ENCODE data around the gene NCAPG2. TPM values are rescaled to one million over a fixed set of nuclear protein-coding genes. Genes with fewer than 3 reads are reported as not detected.

NCAPG2 gene
- total RNA-seq, 1 donor from 2014 or later, result 46.1 TPM

DNA sequence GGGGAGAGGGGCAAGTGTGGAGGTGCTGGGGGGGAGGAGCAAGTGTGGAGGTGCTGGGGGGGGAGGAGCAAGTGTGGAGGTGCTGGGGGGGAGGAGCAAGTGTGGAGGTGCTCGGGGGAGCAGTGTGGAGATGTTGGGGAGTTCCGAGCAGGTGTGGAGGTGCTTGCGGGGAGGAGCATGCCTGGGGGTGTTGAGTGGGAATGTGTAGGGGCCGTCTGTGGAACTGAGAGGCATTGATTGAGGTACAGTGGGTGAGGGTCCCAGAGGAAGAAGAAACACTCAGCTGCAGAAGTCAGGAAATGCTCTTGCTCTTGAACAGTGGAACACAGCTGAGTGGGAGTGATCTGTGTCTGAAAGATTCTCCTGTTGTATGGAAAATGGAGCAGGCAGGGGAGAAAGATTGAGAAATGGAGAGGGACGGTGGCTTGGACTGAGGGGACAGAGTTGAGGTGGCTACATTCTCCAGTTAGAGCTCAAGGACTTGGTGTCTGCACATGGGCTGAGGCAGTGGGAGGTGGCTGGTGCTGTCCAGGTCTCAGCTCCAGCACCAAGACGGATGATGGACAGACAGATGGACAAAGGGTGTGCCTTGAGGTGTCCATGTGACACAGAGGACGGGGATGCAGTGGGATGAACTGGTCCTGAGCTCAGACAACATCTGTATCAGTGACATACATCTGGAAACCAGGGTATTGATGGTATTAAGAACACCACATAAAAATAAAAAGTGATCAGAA lies 25.2 kb upstream of the NCAPG2 start:
- H3K9me3 Mint-ChIP-seq, result no peaks in the 10 kb centered on the region
- no peaks in the 10 kb centered on the region for H3K27me3 Mint-ChIP-seq
- H3K4me1 Mint-ChIP-seq (ENCODE audit: unreplicated experiment), result peaks cover 9% of the 10 kb centered on the region
- H3K27ac Mint-ChIP-seq, result no peak overlapping the region
- no peak overlapping the region for H3K4me3 Mint-ChIP-seq
- H3K36me3 Mint-ChIP-seq, result peaks cover 23% of the 10 kb centered on the region
- TF ChIP-seq, protein P1, sequence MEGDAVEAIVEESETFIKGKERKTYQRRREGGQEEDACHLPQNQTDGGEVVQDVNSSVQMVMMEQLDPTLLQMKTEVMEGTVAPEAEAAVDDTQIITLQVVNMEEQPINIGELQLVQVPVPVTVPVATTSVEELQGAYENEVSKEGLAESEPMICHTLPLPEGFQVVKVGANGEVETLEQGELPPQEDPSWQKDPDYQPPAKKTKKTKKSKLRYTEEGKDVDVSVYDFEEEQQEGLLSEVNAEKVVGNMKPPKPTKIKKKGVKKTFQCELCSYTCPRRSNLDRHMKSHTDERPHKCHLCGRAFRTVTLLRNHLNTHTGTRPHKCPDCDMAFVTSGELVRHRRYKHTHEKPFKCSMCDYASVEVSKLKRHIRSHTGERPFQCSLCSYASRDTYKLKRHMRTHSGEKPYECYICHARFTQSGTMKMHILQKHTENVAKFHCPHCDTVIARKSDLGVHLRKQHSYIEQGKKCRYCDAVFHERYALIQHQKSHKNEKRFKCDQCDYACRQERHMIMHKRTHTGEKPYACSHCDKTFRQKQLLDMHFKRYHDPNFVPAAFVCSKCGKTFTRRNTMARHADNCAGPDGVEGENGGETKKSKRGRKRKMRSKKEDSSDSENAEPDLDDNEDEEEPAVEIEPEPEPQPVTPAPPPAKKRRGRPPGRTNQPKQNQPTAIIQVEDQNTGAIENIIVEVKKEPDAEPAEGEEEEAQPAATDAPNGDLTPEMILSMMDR (conservative IDR thresholded peaks at IDR 0.05), result no peak
- peak; percentile 53 for DNase-seq (ENCODE audit: extremely low spot score, unreplicated experiment)

DNA sequence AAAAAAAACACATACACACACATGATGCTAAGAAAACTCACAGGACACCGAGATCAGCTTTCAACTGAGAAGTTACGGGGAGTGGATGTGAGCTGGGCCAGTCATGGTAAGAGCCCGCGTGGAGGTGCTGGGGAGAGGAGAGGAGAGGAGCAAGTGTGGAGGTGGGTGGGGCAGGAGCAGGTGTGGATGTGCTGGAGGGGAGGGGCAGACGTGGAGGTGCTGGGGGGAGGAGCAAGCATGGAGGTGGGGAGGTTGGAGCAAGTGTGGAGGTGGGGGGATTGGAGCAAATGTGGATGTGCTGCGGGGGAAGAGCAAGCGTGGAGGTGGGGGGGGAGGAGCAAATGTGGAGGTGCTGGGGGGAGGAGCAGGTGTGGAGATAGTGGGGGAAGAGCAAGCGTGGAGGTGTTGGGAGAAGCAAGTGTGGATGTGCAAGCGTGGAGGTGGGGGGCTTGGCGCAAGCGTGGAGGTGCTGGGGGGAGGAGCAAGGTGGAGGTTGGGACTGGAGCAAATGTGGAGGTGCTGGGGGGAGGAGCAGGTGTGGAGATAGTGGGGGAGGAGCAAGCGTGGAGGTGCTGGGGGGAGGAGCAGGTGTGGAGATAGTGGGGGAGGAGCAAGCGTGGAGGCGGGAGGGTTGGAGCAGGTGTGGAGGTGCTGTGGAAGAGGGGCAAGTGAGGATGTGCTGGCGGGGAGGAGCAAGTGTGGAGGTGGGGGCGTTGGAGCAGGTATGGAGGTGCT lies 24.5 kb upstream of the NCAPG2 start:
- Mint-ChIP-seq H3K4me1 (ENCODE audit: unreplicated experiment) (peaks cover 9% of the 10 kb centered on the region), H3K4me3 (no peak overlapping the region)
- TF ChIP-seq, protein P1 (conservative IDR thresholded peaks at IDR 0.05), result no peak

DNA sequence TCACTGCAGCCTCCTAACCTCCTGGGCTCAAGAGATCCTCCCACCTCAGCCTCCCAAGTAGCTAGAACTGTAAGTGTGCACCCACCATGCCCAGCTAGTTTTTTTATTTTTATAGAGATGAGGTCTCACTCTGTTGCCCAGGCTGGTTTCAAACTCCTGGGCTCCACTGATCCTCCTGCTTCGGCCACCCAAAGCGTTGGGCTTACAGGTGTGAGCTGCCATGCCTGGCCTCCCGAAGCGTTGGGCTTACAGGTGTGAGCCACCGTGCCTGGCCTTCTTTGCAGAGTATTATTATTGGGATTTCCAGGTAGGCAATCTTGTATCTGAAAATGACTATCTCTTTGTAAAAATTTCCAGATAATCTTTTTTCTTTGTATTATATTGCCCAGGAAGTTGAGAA lies 23.1 kb upstream of the NCAPG2 start:
- peaks cover 9% of the 10 kb centered on the region for H3K4me1 Mint-ChIP-seq (ENCODE audit: unreplicated experiment)
- H3K4me3 Mint-ChIP-seq, result no peak overlapping the region
- no peak for DNase-seq (ENCODE audit: extremely low spot score, unreplicated experiment)
- H3K27ac Mint-ChIP-seq, result no peak overlapping the region
- peaks cover 13% of the 10 kb centered on the region for H3K36me3 Mint-ChIP-seq
- H3K27me3 Mint-ChIP-seq, result no peaks in the 10 kb centered on the region
- peaks cover 4% of the 10 kb centered on the region for H3K9me3 Mint-ChIP-seq
- TF ChIP-seq, protein P1 (conservative IDR thresholded peaks at IDR 0.05), result no peak

More for the DNA sequence above, 24.5 kb upstream of the NCAPG2 start:
- H3K27me3 Mint-ChIP-seq, result no peaks in the 10 kb centered on the region
- peaks cover 4% of the 10 kb centered on the region for H3K9me3 Mint-ChIP-seq
- peak; percentile 40 for DNase-seq (ENCODE audit: extremely low spot score, unreplicated experiment)
- H3K27ac Mint-ChIP-seq, result no peak overlapping the region
- peaks cover 17% of the 10 kb centered on the region for H3K36me3 Mint-ChIP-seq

DNA sequence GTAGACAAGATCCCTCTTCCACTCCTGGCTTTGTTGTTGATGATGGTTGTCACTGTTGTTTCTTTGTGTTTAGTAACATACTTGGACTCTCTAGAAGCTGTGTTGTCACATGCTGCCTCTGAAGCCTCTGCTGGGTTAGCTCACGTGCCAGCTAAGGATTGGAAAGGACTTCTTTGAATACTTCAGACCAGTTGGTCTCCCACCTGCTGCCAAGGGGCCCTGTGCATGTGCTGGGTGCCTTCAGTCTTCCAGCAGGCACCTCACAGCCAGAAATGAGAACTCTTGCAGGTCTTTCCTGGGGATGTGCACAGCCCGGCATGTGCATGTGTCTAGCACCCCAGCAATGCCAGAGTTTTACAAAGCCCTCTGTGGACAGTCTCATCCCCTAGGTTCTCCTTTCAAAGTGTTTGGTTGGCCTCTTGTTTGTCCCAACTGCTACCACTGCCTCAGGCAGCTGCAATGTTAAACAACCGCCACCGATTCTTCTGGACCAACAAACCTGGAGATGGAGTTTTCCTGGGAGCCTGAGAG lies 21.7 kb upstream of the NCAPG2 start:
- Mint-ChIP-seq H3K27ac (no peak overlapping the region), H3K4me3 (no peak overlapping the region), H3K36me3 (peaks cover 9% of the 10 kb centered on the region), H3K4me1 (ENCODE audit: unreplicated experiment) (peaks cover 9% of the 10 kb centered on the region), H3K27me3 (no peaks in the 10 kb centered on the region), H3K9me3 (peaks cover 4% of the 10 kb centered on the region)
- TF ChIP-seq, protein P1 (conservative IDR thresholded peaks at IDR 0.05), result no peak
- no peak for DNase-seq (ENCODE audit: extremely low spot score, unreplicated experiment)

DNA sequence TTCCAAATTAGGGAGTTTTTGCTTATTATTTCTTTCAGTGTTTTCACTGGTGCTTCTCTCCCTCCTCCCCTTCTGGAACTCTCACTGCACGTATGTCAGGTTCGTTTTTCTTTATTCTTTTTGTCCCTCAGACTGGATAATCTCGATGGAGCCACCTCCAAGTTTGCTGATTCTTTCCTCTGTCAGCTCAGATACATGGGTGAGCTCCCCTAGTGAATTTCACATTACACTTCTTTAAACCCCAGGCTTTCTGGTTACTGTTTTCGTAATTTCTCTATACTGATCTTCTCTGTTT lies 20.8 kb upstream of the NCAPG2 start:
- H3K4me1 Mint-ChIP-seq (ENCODE audit: unreplicated experiment), result peaks cover 5% of the 10 kb centered on the region
- DNase-seq (ENCODE audit: extremely low spot score, unreplicated experiment), result no peak
- H3K27ac Mint-ChIP-seq, result no peak overlapping the region
- peaks cover 8% of the 10 kb centered on the region for H3K36me3 Mint-ChIP-seq
- TF ChIP-seq, protein P1 (conservative IDR thresholded peaks at IDR 0.05), result no peak
- H3K27me3 Mint-ChIP-seq, result no peaks in the 10 kb centered on the region
- H3K9me3 Mint-ChIP-seq, result peaks cover 4% of the 10 kb centered on the region
- no peak overlapping the region for H3K4me3 Mint-ChIP-seq

Measured in type B pancreatic cell (in vitro differentiated cells).